ENCODE data around the gene CKM.
"Not testable (repeated sequence)": the region's sequence is repeated elsewhere in the genome, so short reads cannot be mapped to it uniquely, and the experiment has no call there.

CKM gene

GRCh38 chr19:45340899-45341453, 18.3 kb upstream of the CKM start:
- no peak overlapping the region for H3K9ac ChIP-seq (ENCODE audit: low read length in 5 of 5)
- H3K9me3 ChIP-seq (ENCODE audit: control insufficient read depth in 5 of 5, low read length in 5 of 5) = no peaks in the 10 kb centered on the region
- no peak overlapping the region for H3K4me3 ChIP-seq (ENCODE audit: low read depth in 1 of 5, low read length in 5 of 5)
- peaks cover 21 to 37% (median 25%) of the 10 kb centered on the region in 5 donors for H3K27me3 ChIP-seq (ENCODE audit: control insufficient read depth in 5 of 5, insufficient read depth in 4 of 5, low read length in 5 of 5)
- peaks cover 0 to 5% (median 2%) of the 10 kb centered on the region in 5 donors for H3K4me1 ChIP-seq (ENCODE audit: control insufficient read depth in 5 of 5, insufficient read depth in 5 of 5, low read length in 5 of 5)
- no peak overlapping the region for H3K27ac ChIP-seq (ENCODE audit: low read depth, low read length)
- no peaks in the 10 kb centered on the region for H3K36me3 ChIP-seq (ENCODE audit: control insufficient read depth in 5 of 5, insufficient read depth in 5 of 5, low read length in 5 of 5)

GRCh38 chr19:45340232-45340898, 17.7 kb upstream of the CKM start, which contains the start of gene KLC3:
TSS of gene KLC3 (plus strand) at chr19:45340750. CDS start at chr19:45345542, 4,792 bp downstream.
- no peaks in the 10 kb centered on the region for H3K36me3 ChIP-seq (ENCODE audit: control insufficient read depth in 5 of 5, insufficient read depth in 5 of 5, low read length in 5 of 5)
- no peaks in the 10 kb centered on the region for H3K9me3 ChIP-seq (ENCODE audit: control insufficient read depth in 5 of 5, low read length in 5 of 5)
- no peak within 1 kb of the TSS for H3K9ac ChIP-seq (ENCODE audit: low read length in 5 of 5)
- no peak within 1 kb of the TSS for H3K4me3 ChIP-seq (ENCODE audit: low read depth in 1 of 5, low read length in 5 of 5)
- H3K4me1 ChIP-seq (ENCODE audit: control insufficient read depth in 5 of 5, insufficient read depth in 5 of 5, low read length in 5 of 5) = peaks cover 0 to 5% (median 2%) of the 10 kb centered on the region in 5 donors
- peaks cover 17 to 34% (median 23%) of the 10 kb centered on the region in 5 donors for H3K27me3 ChIP-seq (ENCODE audit: control insufficient read depth in 5 of 5, insufficient read depth in 4 of 5, low read length in 5 of 5)
- no peak within 1 kb of the TSS for H3K27ac ChIP-seq (ENCODE audit: low read depth, low read length)

- no peaks in the 10 kb centered on the region for H3K9me3 ChIP-seq (ENCODE audit: control insufficient read depth in 5 of 5, low read length in 5 of 5)
- no peaks in the 10 kb centered on the region for H3K36me3 ChIP-seq (ENCODE audit: control insufficient read depth in 5 of 5, insufficient read depth in 5 of 5, low read length in 5 of 5)
- peaks cover 13 to 27% (median 19%) of the 10 kb centered on the region in 5 donors for H3K27me3 ChIP-seq (ENCODE audit: control insufficient read depth in 5 of 5, insufficient read depth in 4 of 5, low read length in 5 of 5)
Measured at GRCh38 chr19:45339629-45340028, 17.0 kb upstream of the CKM start.

GRCh38 chr19:45336696-45337251, 14.1 kb upstream of the CKM start:
- H3K9ac ChIP-seq (ENCODE audit: low read length in 5 of 5) = no peak overlapping the region
- H3K9me3 ChIP-seq (ENCODE audit: control insufficient read depth in 5 of 5, low read length in 5 of 5) = no peaks in the 10 kb centered on the region
- H3K4me3 ChIP-seq (ENCODE audit: low read depth in 1 of 5, low read length in 5 of 5) = no peak overlapping the region
- no peaks in the 10 kb centered on the region for H3K36me3 ChIP-seq (ENCODE audit: control insufficient read depth in 5 of 5, insufficient read depth in 5 of 5, low read length in 5 of 5)
- peaks cover 0 to 5% (median 2%) of the 10 kb centered on the region in 5 donors for H3K4me1 ChIP-seq (ENCODE audit: control insufficient read depth in 5 of 5, insufficient read depth in 5 of 5, low read length in 5 of 5)
- H3K27ac ChIP-seq (ENCODE audit: low read depth, low read length) = no peak overlapping the region
- peaks cover 13 to 19% (median 16%) of the 10 kb centered on the region in 5 donors for H3K27me3 ChIP-seq (ENCODE audit: control insufficient read depth in 5 of 5, insufficient read depth in 4 of 5, low read length in 5 of 5)

More at GRCh38 chr19:45339629-45340028, 17.0 kb upstream of the CKM start:
- Histone ChIP-seq H3K27ac (ENCODE audit: low read depth, low read length) (no peak overlapping the region), H3K4me1 (ENCODE audit: control insufficient read depth in 5 of 5, insufficient read depth in 5 of 5, low read length in 5 of 5) (peaks cover 0 to 5% (median 2%) of the 10 kb centered on the region in 5 donors), H3K9ac (ENCODE audit: low read length in 5 of 5) (no peak overlapping the region), H3K4me3 (ENCODE audit: low read depth in 1 of 5, low read length in 5 of 5) (no peak overlapping the region)

- H3K4me3 ChIP-seq (ENCODE audit: low read depth in 1 of 5, low read length in 5 of 5); H3K27ac ChIP-seq (ENCODE audit: low read depth, low read length); H3K27me3 ChIP-seq (ENCODE audit: control insufficient read depth in 5 of 5, insufficient read depth in 4 of 5, low read length in 5 of 5); H3K36me3 ChIP-seq (ENCODE audit: control insufficient read depth in 5 of 5, insufficient read depth in 5 of 5, low read length in 5 of 5); H3K9me3 ChIP-seq (ENCODE audit: control insufficient read depth in 5 of 5, low read length in 5 of 5); H3K9ac ChIP-seq (ENCODE audit: low read length in 5 of 5); H3K4me1 ChIP-seq (ENCODE audit: control insufficient read depth in 5 of 5, insufficient read depth in 5 of 5, low read length in 5 of 5): not testable (repeated sequence)
Measured at GRCh38 chr19:45334881-45335280, 12.2 kb upstream of the CKM start.

DNA sequence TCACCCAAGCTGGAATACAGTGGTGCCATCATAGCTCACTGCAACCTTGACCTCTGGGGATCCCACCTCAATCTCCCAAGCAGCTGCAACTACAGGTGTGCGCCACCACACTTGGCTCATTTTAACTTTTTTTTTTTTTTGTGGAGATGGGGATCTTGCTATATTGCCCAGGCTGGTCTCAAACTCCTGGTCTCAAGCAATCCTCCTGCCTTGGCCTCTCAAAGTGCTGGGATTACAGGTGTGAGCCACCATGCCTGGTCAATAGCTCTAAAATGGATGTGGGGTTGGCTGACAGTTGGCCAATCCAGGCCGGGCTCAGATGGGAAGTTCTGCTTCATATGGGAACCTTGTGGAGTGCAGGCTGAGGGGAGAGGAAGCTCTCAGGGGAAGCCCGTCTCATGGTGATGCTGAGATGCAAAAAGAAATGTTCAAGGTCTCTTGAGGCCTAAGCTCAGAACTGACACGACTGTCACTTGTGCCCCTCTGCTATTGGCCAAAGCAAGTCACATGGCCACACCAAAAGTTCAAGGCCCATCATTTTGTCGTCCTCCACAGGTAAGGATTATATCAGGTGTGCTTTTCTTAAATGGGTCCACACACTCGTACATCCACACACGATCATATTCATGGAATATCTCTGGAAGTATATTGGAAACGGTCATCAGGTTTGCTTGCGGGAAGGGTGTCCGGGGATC, 11.1 kb upstream of the CKM start:
- Histone ChIP-seq H3K36me3 (ENCODE audit: control insufficient read depth in 5 of 5, insufficient read depth in 5 of 5, low read length in 5 of 5) (no peaks in the 10 kb centered on the region), H3K27me3 (ENCODE audit: control insufficient read depth in 5 of 5, insufficient read depth in 4 of 5, low read length in 5 of 5) (no peaks in the 10 kb centered on the region), H3K9me3 (ENCODE audit: control insufficient read depth in 5 of 5, low read length in 5 of 5) (no peaks in the 10 kb centered on the region), H3K27ac (ENCODE audit: low read depth, low read length) (no peak overlapping the region), H3K4me1 (ENCODE audit: control insufficient read depth in 5 of 5, insufficient read depth in 5 of 5, low read length in 5 of 5) (peaks cover 0 to 4% (median 0%) of the 10 kb centered on the region in 5 donors), H3K4me3 (ENCODE audit: low read depth in 1 of 5, low read length in 5 of 5) (no peak overlapping the region), H3K9ac (ENCODE audit: low read length in 5 of 5) (no peak overlapping the region)

- Histone ChIP-seq H3K36me3 (ENCODE audit: control insufficient read depth in 5 of 5, insufficient read depth in 5 of 5, low read length in 5 of 5) (no peaks in the 10 kb centered on the region), H3K27ac (ENCODE audit: low read depth, low read length) (no peak overlapping the region), H3K9ac (ENCODE audit: low read length in 5 of 5) (no peak overlapping the region), H3K4me1 (ENCODE audit: control insufficient read depth in 5 of 5, insufficient read depth in 5 of 5, low read length in 5 of 5) (peaks cover 0 to 1% (median under 1%) of the 10 kb centered on the region in 5 donors), H3K4me3 (ENCODE audit: low read depth in 1 of 5, low read length in 5 of 5) (no peak overlapping the region), H3K9me3 (ENCODE audit: control insufficient read depth in 5 of 5, low read length in 5 of 5) (no peaks in the 10 kb centered on the region), H3K27me3 (ENCODE audit: control insufficient read depth in 5 of 5, insufficient read depth in 4 of 5, low read length in 5 of 5) (no peaks in the 10 kb centered on the region)
Measured at GRCh38 chr19:45331411-45331810, 8.7 kb upstream of the CKM start.

- no peak overlapping the region for H3K27ac ChIP-seq (ENCODE audit: low read depth, low read length)
- no peaks in the 10 kb centered on the region for H3K9me3 ChIP-seq (ENCODE audit: control insufficient read depth in 5 of 5, low read length in 5 of 5)
- H3K27me3 ChIP-seq (ENCODE audit: control insufficient read depth in 5 of 5, insufficient read depth in 4 of 5, low read length in 5 of 5) = peaks cover 18 to 20% (median 19%) of the 10 kb centered on the region in 5 donors
Measured at GRCh38 chr19:45327404-45328143, 4.9 kb upstream of the CKM start.

DNA sequence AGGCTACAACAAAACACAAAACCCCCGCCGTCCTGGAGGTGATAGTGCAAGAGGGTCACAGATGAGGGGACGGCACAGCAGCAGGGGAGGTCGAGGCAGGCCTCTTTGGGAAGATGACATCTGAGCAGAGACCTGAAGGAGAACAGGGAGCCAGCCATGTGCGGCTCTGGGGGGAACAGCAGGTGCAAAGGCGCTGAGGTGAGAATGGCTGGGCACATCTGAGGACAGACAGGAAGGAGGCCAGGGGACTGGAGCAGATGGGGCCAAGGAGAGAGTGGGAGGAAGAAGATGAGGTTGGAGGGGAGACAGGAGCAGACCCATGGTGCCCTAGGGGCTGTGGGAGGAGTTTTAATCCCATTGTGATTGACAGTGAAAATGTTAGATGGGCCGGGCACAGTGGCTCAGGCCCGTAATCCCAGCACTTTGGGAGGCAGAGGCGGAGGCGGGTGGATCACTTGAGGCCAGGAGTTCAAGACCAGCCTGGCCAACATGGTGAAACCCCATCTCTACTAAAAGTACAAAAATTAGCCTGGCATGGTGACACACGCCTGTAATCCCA, 1.8 kb upstream of the CKM start:
- no peaks in the 10 kb centered on the region for H3K36me3 ChIP-seq (ENCODE audit: control insufficient read depth in 5 of 5, insufficient read depth in 5 of 5, low read length in 5 of 5)
- no peak overlapping the region for H3K4me3 ChIP-seq (ENCODE audit: low read depth in 1 of 5, low read length in 5 of 5)
- no peak overlapping the region for H3K27ac ChIP-seq (ENCODE audit: low read depth, low read length)

More at GRCh38 chr19:45327404-45328143, 4.9 kb upstream of the CKM start:
- no peak overlapping the region for H3K9ac ChIP-seq (ENCODE audit: low read length in 5 of 5)
- H3K4me1 ChIP-seq (ENCODE audit: control insufficient read depth in 5 of 5, insufficient read depth in 5 of 5, low read length in 5 of 5) = peaks cover 0 to 14% (median 10%) of the 10 kb centered on the region in 5 donors
- H3K36me3 ChIP-seq (ENCODE audit: control insufficient read depth in 5 of 5, insufficient read depth in 5 of 5, low read length in 5 of 5) = no peaks in the 10 kb centered on the region
- H3K4me3 ChIP-seq (ENCODE audit: low read depth in 1 of 5, low read length in 5 of 5) = no peak overlapping the region

More for the DNA sequence above, 1.8 kb upstream of the CKM start:
- no peaks in the 10 kb centered on the region for H3K9me3 ChIP-seq (ENCODE audit: control insufficient read depth in 5 of 5, low read length in 5 of 5)
- H3K27me3 ChIP-seq (ENCODE audit: control insufficient read depth in 5 of 5, insufficient read depth in 4 of 5, low read length in 5 of 5) = peaks cover 19 to 24% (median 23%) of the 10 kb centered on the region in 5 donors
- peaks cover 0 to 14% (median 10%) of the 10 kb centered on the region in 5 donors for H3K4me1 ChIP-seq (ENCODE audit: control insufficient read depth in 5 of 5, insufficient read depth in 5 of 5, low read length in 5 of 5)
- no peak overlapping the region for H3K9ac ChIP-seq (ENCODE audit: low read length in 5 of 5)

All from subcutaneous abdominal adipose tissue (tissue), 5 donors.